SK-N-SH (cell line): ENCODE results near the gene SLC15A2. TPM values are rescaled to one million over a fixed set of nuclear protein-coding genes. Genes with fewer than 3 reads are reported as not detected.

Experiments used
- CTCF ChIA-PET: fragments of 300-600, 350-600 bp; formaldehyde crosslinking; extraction: SDS; loops from one replicate; lab custom pipeline; 2021; lab: Yijun Ruan, JAX
- POLR2A ChIA-PET: fragments of 350-600 bp; sonication (Branson Sonifier 250); formaldehyde crosslinking; extraction: SDS; loops from one replicate; lab custom pipeline; 2020; ENCODE audit warnings: antibody characterized with exemption, inconsistent platforms; lab: Yijun Ruan, JAX
- DNase-seq: peaks from one replicate; pipeline ENCODE4 v3.0.0; 2012
- H2AFZ ChIP-seq: fragments of 200-600 bp; sonication (generic); 2 replicates; pipeline ENCODE4 v1.8.1; 2016; ENCODE audit warnings: antibody characterized with exemption, mild to moderate bottlenecking, low read depth
- H3F3A ChIP-seq: fragments of 200-600 bp; sonication (generic); replicated peaks from 2 replicates; pipeline ENCODE3; 2016; ENCODE audit warnings: antibody characterized with exemption, mild to moderate bottlenecking; ENCODE audit not compliant: insufficient read depth
- H3K27ac ChIP-seq, 2 experiments: fragments of 200-500 bp in 1 of 2; fragments of 200-600 bp in 1 of 2; sonication (Bioruptor generic) in 1 of 2; sonication (generic), shearing (Covaris generic) in 1 of 2; 2 replicates each; pipeline versions ENCODE4 v1.5.1 to v1.6.1; 2014 to 2016; ENCODE audit warnings: low read depth in 2 of 2, inconsistent platforms in 1 of 2, low read length in 1 of 2, mild to moderate bottlenecking in 1 of 2, mixed read lengths in 1 of 2
- H3K27me3 ChIP-seq: fragments of 200-600 bp; sonication (generic), shearing (Covaris generic); 2 replicates; pipeline ENCODE4 v1.6.1; 2016; ENCODE audit warnings: mixed run types; ENCODE audit not compliant: insufficient read depth
- H3K36me3 ChIP-seq, 2 experiments: fragments of 200-500 bp in 1 of 2; fragments of 200-600 bp in 1 of 2; sonication (Bioruptor generic) in 1 of 2; sonication (generic) in 1 of 2; replicated peaks in 1 of 2; 2 replicates each; pipeline versions ENCODE3 to v1.5.1; 2014 to 2016; ENCODE audit warnings: low read length in 1 of 2, mild to moderate bottlenecking in 1 of 2; ENCODE audit not compliant: insufficient read depth in 2 of 2, control insufficient read depth in 1 of 2
- H3K4me1 ChIP-seq, 2 experiments: fragments of 200-500 bp in 1 of 2; fragments of 200-600 bp in 1 of 2; sonication (Bioruptor generic) in 1 of 2; sonication (generic), shearing (Covaris generic) in 1 of 2; 2 replicates each; pipeline versions ENCODE4 v1.5.1 to v1.6.1; 2014 to 2016; ENCODE audit warnings: low read depth in 1 of 2, low read length in 1 of 2, mixed run types in 1 of 2; ENCODE audit not compliant: insufficient read depth in 2 of 2, control insufficient read depth in 1 of 2
- H3K4me2 ChIP-seq: fragments of 200-600 bp; sonication (generic), shearing (Covaris generic); 2 replicates; pipeline ENCODE4 v1.6.1; 2017; ENCODE audit warnings: mixed run types
- H3K4me3 ChIP-seq, 2 experiments: fragments of 200-500 bp in 1 of 2; fragments of 200-600 bp in 1 of 2; sonication (Bioruptor generic) in 1 of 2; sonication (generic), shearing (Covaris generic) in 1 of 2; 2 replicates each; pipeline versions ENCODE4 v1.5.1 to v1.8.1; 2014 to 2016; ENCODE audit warnings: low read depth in 2 of 2, inconsistent platforms in 1 of 2, low read length in 1 of 2, mild to moderate bottlenecking in 1 of 2, mixed read lengths in 1 of 2, moderate library complexity in 1 of 2
- H3K79me2 ChIP-seq: fragments of 200-600 bp; sonication (generic); 2 replicates; pipeline ENCODE4 v1.8.1; 2017; ENCODE audit warnings: mild to moderate bottlenecking; ENCODE audit not compliant: insufficient read depth
- H3K9ac ChIP-seq: fragments of 200-600 bp; sonication (generic); 2 replicates; pipeline ENCODE4 v1.6.1; 2017; ENCODE audit warnings: mixed run types
- H3K9me2 ChIP-seq: fragments of 200-600 bp; sonication (generic); 2 replicates; pipeline ENCODE4 v1.6.1; 2017; ENCODE audit warnings: mixed run types
- H3K9me3 ChIP-seq: fragments of 200-600 bp; sonication (generic); 2 replicates; pipeline ENCODE4 v1.6.1; 2017; ENCODE audit warnings: mixed run types, mild to moderate bottlenecking, moderate library complexity
- H4K20me1 ChIP-seq: fragments of 200-600 bp; sonication (generic); 2 replicates; pipeline ENCODE4 v1.6.1; 2017; ENCODE audit warnings: mild to moderate bottlenecking, mixed run types; ENCODE audit not compliant: insufficient read depth
- EP300 ChIP-seq, 2 experiments: IDR thresholded peaks; 2 replicates each; pipeline versions ENCODE4 v1.4.0 to v1.6.1; 2012; ENCODE audit warnings: borderline replicate concordance in 1 of 2, low read depth in 1 of 2, low read length in 1 of 2
- FOSL2 ChIP-seq: IDR thresholded peaks from 2 replicates; pipeline ENCODE4 v1.4.0; 2012; ENCODE audit warnings: low read depth, mild to moderate bottlenecking, moderate library complexity, borderline replicate concordance
- GABPA ChIP-seq: IDR thresholded peaks from 2 replicates; pipeline ENCODE4 v1.4.0; 2012; ENCODE audit warnings: low read depth, mild to moderate bottlenecking
- JUND ChIP-seq: IDR thresholded peaks from 2 replicates; pipeline ENCODE4 v1.4.0; 2012
- MEF2A ChIP-seq: IDR thresholded peaks from 2 replicates; pipeline ENCODE4 v1.4.0; 2012; ENCODE audit warnings: low read depth, borderline replicate concordance
- MXI1 ChIP-seq: IDR thresholded peaks from 2 replicates; pipeline ENCODE4 v1.6.1; 2012; ENCODE audit warnings: mild to moderate bottlenecking, low read depth, low read length, improper control_type of control experiment
- NRF1 ChIP-seq: IDR thresholded peaks from 2 replicates; pipeline ENCODE4 v1.6.1; 2012; ENCODE audit warnings: low read depth, mild to moderate bottlenecking, low read length
- POLR2AphosphoS5 ChIP-seq: IDR thresholded peaks from 2 replicates; pipeline ENCODE4 v1.6.1; 2012; ENCODE audit warnings: low read depth, low read length
- RAD21 ChIP-seq: IDR thresholded peaks from 2 replicates; pipeline ENCODE4 v1.6.1; 2012; ENCODE audit warnings: mild to moderate bottlenecking, low read length
- RXRA ChIP-seq: IDR thresholded peaks from 2 replicates; pipeline ENCODE4 v1.4.0; 2012; ENCODE audit warnings: low read depth, mild to moderate bottlenecking, borderline replicate concordance
- SIN3A ChIP-seq: IDR thresholded peaks from 2 replicates; pipeline ENCODE4 v1.6.1; 2012; ENCODE audit warnings: low read depth, mild to moderate bottlenecking, low read length, moderate library complexity, borderline replicate concordance
- TAF1 ChIP-seq: IDR thresholded peaks from 2 replicates; pipeline ENCODE4 v1.6.1; 2012; ENCODE audit warnings: low read depth, mild to moderate bottlenecking, low read length, moderate library complexity, borderline replicate concordance
- YY1 ChIP-seq: IDR thresholded peaks from 2 replicates; pipeline ENCODE4 v1.4.0; 2012; ENCODE audit warnings: low read depth, mild to moderate bottlenecking
- WGBS: methylation state at CpG from one replicate; pipeline ENCODE4 v1.1.6; 2017; ENCODE audit warnings: low lambda C conversion rate; 5-methylcytosine and 5-hydroxymethylcytosine counted together
- polyA plus RNA-seq, 3 experiments: library from polyadenylated mRNA; depleted of rRNA; stranded (reverse); fragments of >200 nt; gene quantifications; 2 replicates each; pipeline ENCODE4 v1.2.3, GENCODE V29; 2012
- TF ChIP-seq, protein P1 (sequence below): IDR thresholded peaks from 2 replicates; pipeline ENCODE4 v1.4.0; 2012; ENCODE audit warnings: low read depth, borderline replicate concordance
- TF ChIP-seq, protein P2 (sequence below): IDR thresholded peaks from 2 replicates; pipeline ENCODE4 v1.4.0; 2012; ENCODE audit warnings: low read depth
- TF ChIP-seq, protein P3 (sequence below): fragments of 150-350 bp; IDR thresholded peaks from 2 replicates; pipeline ENCODE4 v1.6.1; 2017; ENCODE audit warnings: antibody characterized with exemption, low read length, low read depth, borderline replicate concordance
- TF ChIP-seq, protein P4 (sequence below): fragments of 200-600 bp; sonication (generic); IDR thresholded peaks from 2 replicates; pipeline ENCODE4 v1.6.1; 2017; ENCODE audit warnings: antibody characterized with exemption, mild to moderate bottlenecking, moderate library complexity
- TF ChIP-seq, protein P5 (sequence below): IDR thresholded peaks from 2 replicates; pipeline ENCODE4; 2012

SLC15A2 gene
- polyA plus RNA-seq, 1 of the 3 experiments (the other 2 are of a cell fraction): 0.10 TPM

DNA sequence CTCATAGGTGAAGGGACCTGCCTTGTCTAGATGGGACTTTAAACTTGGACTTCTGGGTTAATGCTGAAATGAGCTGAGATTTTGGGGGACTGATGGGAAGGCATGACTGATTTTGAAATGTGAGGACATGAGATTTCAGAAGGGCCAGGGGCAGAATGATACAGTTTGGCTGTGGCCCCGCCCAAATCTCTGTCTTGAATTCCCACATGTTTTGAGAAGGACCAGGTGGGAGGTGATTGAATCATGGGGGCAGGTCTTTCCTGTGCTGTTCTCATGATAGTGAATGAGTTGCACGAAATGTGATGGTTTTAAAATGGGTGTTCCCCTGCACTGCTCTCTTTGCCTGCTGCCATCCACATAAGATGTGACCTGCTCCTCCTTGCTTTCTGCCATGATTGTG lies 85.0 kb downstream of the SLC15A2 start:
- no peaks in the 10 kb centered on the region for H3F3A ChIP-seq
- no peaks in the 10 kb centered on the region for H3K36me3 ChIP-seq
- H4K20me1 ChIP-seq: no peaks in the 10 kb centered on the region
- H3K27me3 ChIP-seq: no peaks in the 10 kb centered on the region
- no peak overlapping the region for H3K9ac ChIP-seq
- H3K9me2 ChIP-seq: no peaks in the 10 kb centered on the region
- 0% methylated on average over 2 of the region's 2 CpGs for WGBS
- ChIA-PET CTCF (interaction anchor here (0.6 kb wide), 1 partner anchor 109 kb away, joined by 3 read pairs; no protein-coding TSS in a partner anchor), POLR2A (no interaction called here)
- H3K4me3 ChIP-seq: no peak overlapping the region
- no peak for TF ChIP-seq NRF1
- no peak for TF ChIP-seq TAF1
- TF ChIP-seq, protein P1, sequence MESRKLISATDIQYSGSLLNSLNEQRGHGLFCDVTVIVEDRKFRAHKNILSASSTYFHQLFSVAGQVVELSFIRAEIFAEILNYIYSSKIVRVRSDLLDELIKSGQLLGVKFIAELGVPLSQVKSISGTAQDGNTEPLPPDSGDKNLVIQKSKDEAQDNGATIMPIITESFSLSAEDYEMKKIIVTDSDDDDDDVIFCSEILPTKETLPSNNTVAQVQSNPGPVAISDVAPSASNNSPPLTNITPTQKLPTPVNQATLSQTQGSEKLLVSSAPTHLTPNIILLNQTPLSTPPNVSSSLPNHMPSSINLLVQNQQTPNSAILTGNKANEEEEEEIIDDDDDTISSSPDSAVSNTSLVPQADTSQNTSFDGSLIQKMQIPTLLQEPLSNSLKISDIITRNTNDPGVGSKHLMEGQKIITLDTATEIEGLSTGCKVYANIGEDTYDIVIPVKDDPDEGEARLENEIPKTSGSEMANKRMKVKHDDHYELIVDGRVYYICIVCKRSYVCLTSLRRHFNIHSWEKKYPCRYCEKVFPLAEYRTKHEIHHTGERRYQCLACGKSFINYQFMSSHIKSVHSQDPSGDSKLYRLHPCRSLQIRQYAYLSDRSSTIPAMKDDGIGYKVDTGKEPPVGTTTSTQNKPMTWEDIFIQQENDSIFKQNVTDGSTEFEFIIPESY: no peak
- TF ChIP-seq GABPA: no peak
- TF ChIP-seq MXI1: no peak
- TF ChIP-seq RXRA: no peak
- TF ChIP-seq YY1: no peak
- TF ChIP-seq, protein P2, sequence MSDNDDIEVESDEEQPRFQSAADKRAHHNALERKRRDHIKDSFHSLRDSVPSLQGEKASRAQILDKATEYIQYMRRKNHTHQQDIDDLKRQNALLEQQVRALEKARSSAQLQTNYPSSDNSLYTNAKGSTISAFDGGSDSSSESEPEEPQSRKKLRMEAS: no peak
- H3K27ac ChIP-seq: no peak overlapping the region
- no peak overlapping the region for H2AFZ ChIP-seq
- no peak for DNase-seq
- H3K9me3 ChIP-seq: 0 out of 2 replicates have a peak, but pooled peaks cover 3% of the 10 kb centered on the region
- no peak overlapping the region for H3K4me2 ChIP-seq
- no peaks in the 10 kb centered on the region for H3K79me2 ChIP-seq
- H3K4me1 ChIP-seq: no peaks in the 10 kb centered on the region

DNA sequence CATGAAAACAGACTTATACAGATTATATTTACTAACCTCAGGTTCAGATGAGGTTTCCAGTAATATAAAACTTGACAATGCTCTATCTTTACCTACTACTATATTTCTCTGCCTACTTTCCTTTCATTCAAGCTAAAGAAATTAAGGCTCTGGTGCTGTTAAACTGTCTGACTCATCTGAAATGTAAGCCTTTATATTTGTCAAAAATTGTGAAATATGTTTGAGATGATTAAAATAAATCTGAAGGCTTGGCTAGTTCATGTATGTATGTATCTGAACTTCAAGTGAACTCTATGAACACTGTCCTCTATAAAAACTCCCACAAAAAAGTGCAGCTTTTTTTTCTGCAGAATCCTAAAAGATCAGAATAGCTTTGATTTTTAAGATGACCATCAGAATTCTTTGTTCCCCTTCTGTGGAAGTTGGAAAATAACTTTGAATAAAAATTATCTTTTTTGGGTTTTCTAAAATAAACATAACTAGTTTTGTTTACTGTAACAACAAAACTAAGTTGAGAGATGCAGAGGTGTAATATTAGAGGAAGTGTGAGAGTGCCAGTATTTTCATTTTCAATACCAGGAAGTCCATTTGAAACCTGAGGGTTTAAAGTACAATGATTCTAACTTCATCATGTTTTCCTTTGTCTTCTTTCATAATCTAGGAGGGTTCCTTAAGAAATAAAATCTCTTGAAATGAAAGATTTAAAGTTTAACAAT lies 85.7 kb downstream of the SLC15A2 start:
- no peak overlapping the region for H3K4me3 ChIP-seq
- H4K20me1 ChIP-seq: no peaks in the 10 kb centered on the region
- no peaks in the 10 kb centered on the region for H3K9me2 ChIP-seq
- no peak overlapping the region for H3K9ac ChIP-seq
- DNase-seq: no peak
- no peaks in the 10 kb centered on the region for H3K36me3 ChIP-seq
- ChIA-PET CTCF (interaction anchor here (0.6 kb wide), 1 partner anchor 110 kb away, joined by 3 read pairs; no protein-coding TSS in a partner anchor), POLR2A (no interaction called here)
- no peaks in the 10 kb centered on the region for H3K4me1 ChIP-seq
- H3K79me2 ChIP-seq: no peaks in the 10 kb centered on the region
- no peak overlapping the region for H2AFZ ChIP-seq
- H3F3A ChIP-seq: no peaks in the 10 kb centered on the region
- H3K27me3 ChIP-seq: no peaks in the 10 kb centered on the region
- no peak overlapping the region for H3K4me2 ChIP-seq
- H3K9me3 ChIP-seq: 0 out of 2 replicates have a peak, but pooled peaks cover 3% of the 10 kb centered on the region
- H3K27ac ChIP-seq: no peak overlapping the region
- TF ChIP-seq JUND: no peak
- TF ChIP-seq TAF1: no peak
- TF ChIP-seq, protein P1: no peak
- no peak for TF ChIP-seq FOSL2
- no peak for TF ChIP-seq EP300 (IDR thresholded peaks at IDR 0.05; ENCODE audit: borderline replicate concordance in 1 of 2, low read depth in 1 of 2, low read length in 1 of 2)
- TF ChIP-seq, protein P3, sequence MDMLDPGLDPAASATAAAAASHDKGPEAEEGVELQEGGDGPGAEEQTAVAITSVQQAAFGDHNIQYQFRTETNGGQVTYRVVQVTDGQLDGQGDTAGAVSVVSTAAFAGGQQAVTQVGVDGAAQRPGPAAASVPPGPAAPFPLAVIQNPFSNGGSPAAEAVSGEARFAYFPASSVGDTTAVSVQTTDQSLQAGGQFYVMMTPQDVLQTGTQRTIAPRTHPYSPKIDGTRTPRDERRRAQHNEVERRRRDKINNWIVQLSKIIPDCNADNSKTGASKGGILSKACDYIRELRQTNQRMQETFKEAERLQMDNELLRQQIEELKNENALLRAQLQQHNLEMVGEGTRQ: no peak
- TF ChIP-seq POLR2AphosphoS5: no peak
- no peak for TF ChIP-seq GABPA
- TF ChIP-seq RAD21: no peak
- no peak for TF ChIP-seq MEF2A
- TF ChIP-seq, protein P4, sequence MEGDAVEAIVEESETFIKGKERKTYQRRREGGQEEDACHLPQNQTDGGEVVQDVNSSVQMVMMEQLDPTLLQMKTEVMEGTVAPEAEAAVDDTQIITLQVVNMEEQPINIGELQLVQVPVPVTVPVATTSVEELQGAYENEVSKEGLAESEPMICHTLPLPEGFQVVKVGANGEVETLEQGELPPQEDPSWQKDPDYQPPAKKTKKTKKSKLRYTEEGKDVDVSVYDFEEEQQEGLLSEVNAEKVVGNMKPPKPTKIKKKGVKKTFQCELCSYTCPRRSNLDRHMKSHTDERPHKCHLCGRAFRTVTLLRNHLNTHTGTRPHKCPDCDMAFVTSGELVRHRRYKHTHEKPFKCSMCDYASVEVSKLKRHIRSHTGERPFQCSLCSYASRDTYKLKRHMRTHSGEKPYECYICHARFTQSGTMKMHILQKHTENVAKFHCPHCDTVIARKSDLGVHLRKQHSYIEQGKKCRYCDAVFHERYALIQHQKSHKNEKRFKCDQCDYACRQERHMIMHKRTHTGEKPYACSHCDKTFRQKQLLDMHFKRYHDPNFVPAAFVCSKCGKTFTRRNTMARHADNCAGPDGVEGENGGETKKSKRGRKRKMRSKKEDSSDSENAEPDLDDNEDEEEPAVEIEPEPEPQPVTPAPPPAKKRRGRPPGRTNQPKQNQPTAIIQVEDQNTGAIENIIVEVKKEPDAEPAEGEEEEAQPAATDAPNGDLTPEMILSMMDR: no peak
- TF ChIP-seq, protein P5, sequence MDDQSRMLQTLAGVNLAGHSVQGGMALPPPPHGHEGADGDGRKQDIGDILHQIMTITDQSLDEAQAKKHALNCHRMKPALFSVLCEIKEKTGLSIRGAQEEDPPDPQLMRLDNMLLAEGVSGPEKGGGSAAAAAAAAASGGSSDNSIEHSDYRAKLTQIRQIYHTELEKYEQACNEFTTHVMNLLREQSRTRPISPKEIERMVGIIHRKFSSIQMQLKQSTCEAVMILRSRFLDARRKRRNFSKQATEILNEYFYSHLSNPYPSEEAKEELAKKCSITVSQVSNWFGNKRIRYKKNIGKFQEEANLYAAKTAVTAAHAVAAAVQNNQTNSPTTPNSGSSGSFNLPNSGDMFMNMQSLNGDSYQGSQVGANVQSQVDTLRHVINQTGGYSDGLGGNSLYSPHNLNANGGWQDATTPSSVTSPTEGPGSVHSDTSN: no peak
- no peak for TF ChIP-seq SIN3A
